ENCODE results near the gene PDE4D. TPM values are rescaled to one million over a fixed set of nuclear protein-coding genes. Genes with fewer than 3 reads are reported as not detected.

Gene PDE4D
- total and polyA plus RNA-seq, 2 donors (not counting 3 experiments of a cell fraction or from before 2014, with no cell fraction given) = 34.5 to 51.2 TPM

DNA sequence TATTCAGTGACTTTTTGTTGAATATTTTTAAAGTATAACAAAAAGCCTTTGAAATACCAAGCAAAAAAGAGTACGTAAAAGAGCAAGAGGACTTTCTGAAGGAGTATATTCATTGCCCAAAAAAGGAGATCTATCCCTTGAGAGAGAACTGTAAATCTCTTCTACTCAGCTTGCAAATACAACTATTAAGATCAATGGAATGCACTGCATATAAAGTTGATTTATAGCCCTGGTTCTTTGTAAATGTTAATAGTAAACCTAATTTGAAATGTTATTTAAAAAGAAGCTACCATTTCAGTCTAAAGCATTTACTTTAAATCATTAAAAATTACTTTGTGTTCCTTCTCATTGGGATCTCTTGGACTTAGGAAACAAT, 168.1 kb downstream of the PDE4D start:
- TF ChIP-seq EZH2 (IDR thresholded peaks at IDR 0.05; ENCODE audit: borderline replicate concordance, low read depth, low read length, severe bottlenecking) (no peak), MYC (IDR thresholded peaks at IDR 0.05; ENCODE audit: low read depth, low read length) (no peak), JUN (IDR thresholded peaks at IDR 0.05; ENCODE audit: borderline replicate concordance, insufficient read depth, insufficient read length, low read depth) (no peak), POLR2A (IDR thresholded peaks at IDR 0.05; ENCODE audit: low read depth, low read length) (no peak), GATA2 (IDR thresholded peaks at IDR 0.05; ENCODE audit: insufficient read depth, insufficient read length, low read depth, low read length) (no peak), FOS (IDR thresholded peaks at IDR 0.05; ENCODE audit: borderline replicate concordance, insufficient read depth, low read length) (no peak), POLR2AphosphoS5 (IDR thresholded peaks at IDR 0.05; ENCODE audit: insufficient read depth, low read depth, low read length) (no peak)
- TF ChIP-seq, protein P1, sequence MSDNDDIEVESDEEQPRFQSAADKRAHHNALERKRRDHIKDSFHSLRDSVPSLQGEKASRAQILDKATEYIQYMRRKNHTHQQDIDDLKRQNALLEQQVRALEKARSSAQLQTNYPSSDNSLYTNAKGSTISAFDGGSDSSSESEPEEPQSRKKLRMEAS (IDR thresholded peaks at IDR 0.05; ENCODE audit: insufficient read depth, insufficient read length) = no peak
- TF ChIP-seq, protein P2, sequence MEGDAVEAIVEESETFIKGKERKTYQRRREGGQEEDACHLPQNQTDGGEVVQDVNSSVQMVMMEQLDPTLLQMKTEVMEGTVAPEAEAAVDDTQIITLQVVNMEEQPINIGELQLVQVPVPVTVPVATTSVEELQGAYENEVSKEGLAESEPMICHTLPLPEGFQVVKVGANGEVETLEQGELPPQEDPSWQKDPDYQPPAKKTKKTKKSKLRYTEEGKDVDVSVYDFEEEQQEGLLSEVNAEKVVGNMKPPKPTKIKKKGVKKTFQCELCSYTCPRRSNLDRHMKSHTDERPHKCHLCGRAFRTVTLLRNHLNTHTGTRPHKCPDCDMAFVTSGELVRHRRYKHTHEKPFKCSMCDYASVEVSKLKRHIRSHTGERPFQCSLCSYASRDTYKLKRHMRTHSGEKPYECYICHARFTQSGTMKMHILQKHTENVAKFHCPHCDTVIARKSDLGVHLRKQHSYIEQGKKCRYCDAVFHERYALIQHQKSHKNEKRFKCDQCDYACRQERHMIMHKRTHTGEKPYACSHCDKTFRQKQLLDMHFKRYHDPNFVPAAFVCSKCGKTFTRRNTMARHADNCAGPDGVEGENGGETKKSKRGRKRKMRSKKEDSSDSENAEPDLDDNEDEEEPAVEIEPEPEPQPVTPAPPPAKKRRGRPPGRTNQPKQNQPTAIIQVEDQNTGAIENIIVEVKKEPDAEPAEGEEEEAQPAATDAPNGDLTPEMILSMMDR (IDR thresholded peaks at IDR 0.05; ENCODE audit: extremely low read depth in 1 of 2, insufficient read depth in 1 of 2, low read depth in 1 of 2, low read length in 2 of 2) = no peak
- intact Hi-C loops (cut with micrococcal nuclease) (loop anchor here (2.0 kb wide), 3 partner anchors 41 to 335 kb away; no protein-coding TSS in a partner anchor), dilution Hi-C loops (cut with MboI; ENCODE audit: extremely low pct_ligation_motif_present, low sequenced_read_pairs) (no loop called here)
- Histone ChIP-seq H3K4me1 (ENCODE audit: control insufficient read depth, extremely low read depth, insufficient read depth, low read length) (peaks cover 17% of the 10 kb centered on the region), H3K36me3 (ENCODE audit: control insufficient read depth in 2 of 2, extremely low read depth in 1 of 2, insufficient read depth in 2 of 2, low read length in 2 of 2) (no peaks in the 10 kb centered on the region), H3K4me3 (replicated peaks in 1 of 3; ENCODE audit: insufficient read depth in 1 of 3, low read depth in 1 of 3, low read length in 3 of 3) (no peak overlapping the region), H3K4me2 (ENCODE audit: insufficient read depth, low read length) (no peak overlapping the region), H3K27ac (ENCODE audit: insufficient read depth, low read depth, low read length) (no peak overlapping the region), H4K20me1 (replicated peaks; ENCODE audit: control insufficient read depth, extremely low read depth, insufficient read depth, low read length) (peaks cover 2% of the 10 kb centered on the region), H3K27me3 (ENCODE audit: control insufficient read depth in 2 of 2, insufficient read depth in 2 of 2, low read length in 2 of 2) (no peaks in the 10 kb centered on the region), H3K9ac (replicated peaks; ENCODE audit: extremely low read depth, insufficient read depth, low read length) (no peak overlapping the region), H3K9me1 (replicated peaks; ENCODE audit: control insufficient read depth, extremely low read depth, insufficient read depth, low read length) (no peaks in the 10 kb centered on the region), H3K9me3 (replicated peaks; ENCODE audit: control insufficient read depth, insufficient read depth, low read length) (no peaks in the 10 kb centered on the region), H3K79me2 (ENCODE audit: control insufficient read depth, insufficient read depth, low read length) (no peaks in the 10 kb centered on the region), H2AFZ (ENCODE audit: low read depth, low read length) (no peak overlapping the region)
- ChIA-PET CTCF (interaction anchor here (0.7 to 2.7 kb wide), 10 partner anchors 15 to 537 kb away, joined by 3 to 14 read pairs (median 4); no protein-coding TSS in a partner anchor), POLR2A (no interaction called here)
- FAIRE-seq (no peak), DNase-seq (ENCODE audit: low read depth, low spot score) (no peak)
- no TSS peak for BruUV-seq (replicated peaks)

All from endothelial cell of umbilical vein (primary cell).